HG03342 (cell line): ENCODE data around the gene SZRD1.
"Not testable (repeated sequence)": the region's sequence is repeated elsewhere in the genome, so short reads cannot be mapped to it uniquely, and the experiment has no call there.

Experiments used
- ATAC-seq: cut with Tn5 transposase; IDR thresholded peaks from one replicate; pipeline ENCODE4 v1.9.1; 2021; ENCODE audit warnings: mild to moderate bottlenecking, moderate library complexity; ENCODE audit not compliant: unreplicated experiment

SZRD1 gene, protein sequence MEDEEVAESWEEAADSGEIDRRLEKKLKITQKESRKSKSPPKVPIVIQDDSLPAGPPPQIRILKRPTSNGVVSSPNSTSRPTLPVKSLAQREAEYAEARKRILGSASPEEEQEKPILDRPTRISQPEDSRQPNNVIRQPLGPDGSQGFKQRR

DNA sequence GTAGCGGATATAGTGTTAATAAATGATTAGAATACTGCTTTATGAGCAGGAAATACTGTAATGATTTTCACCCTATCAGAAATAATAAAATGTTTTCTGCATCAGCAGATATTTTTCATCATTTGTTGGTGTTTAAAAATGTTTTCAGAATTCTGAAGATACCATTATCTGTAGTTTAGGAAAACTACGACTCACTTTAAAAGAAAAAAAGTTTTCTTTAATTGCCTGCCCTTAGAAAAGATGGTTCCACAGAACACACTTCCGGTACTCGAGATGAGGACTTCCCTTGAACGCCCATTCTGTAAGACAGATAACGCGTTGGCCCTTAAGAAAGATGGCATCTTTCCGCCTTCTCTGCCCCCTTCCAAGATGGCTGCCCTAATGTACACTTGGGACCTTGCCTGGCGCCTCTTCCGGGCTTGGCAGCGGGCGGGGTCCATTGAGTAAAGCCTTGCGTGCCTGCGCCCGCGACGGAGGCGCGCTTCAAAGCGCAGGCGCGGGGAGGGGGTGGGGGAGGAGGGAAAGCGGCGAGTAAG lies at the start of gene SZRD1:
Gene SZRD1, plus strand, starts transcription at position 521 of the 536 bp plus-strand sequence. CDS start 16 bp downstream, outside the sequence.
- peak; percentile 81 for ATAC-seq

DNA sequence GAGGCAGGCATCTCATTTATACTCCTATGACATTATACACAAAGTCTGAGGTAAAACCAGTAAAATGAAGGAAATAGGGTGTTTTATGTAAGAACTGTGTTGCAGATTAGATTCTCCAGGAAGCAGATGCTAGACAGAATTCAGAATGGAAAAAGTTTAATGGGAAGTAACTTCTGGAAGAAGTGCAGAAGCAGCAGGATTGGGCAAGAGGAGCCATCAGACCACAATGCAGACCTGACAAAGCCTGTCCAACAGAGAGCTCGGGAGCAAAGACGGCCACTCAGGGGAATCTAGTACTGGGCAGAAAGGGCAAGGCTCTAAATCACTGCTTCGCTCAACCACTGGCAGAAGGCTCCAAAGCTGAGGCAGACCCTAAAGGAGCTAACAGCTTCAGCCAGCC lies 48.5 kb upstream of the SZRD1 start:
- no peak for ATAC-seq

DNA sequence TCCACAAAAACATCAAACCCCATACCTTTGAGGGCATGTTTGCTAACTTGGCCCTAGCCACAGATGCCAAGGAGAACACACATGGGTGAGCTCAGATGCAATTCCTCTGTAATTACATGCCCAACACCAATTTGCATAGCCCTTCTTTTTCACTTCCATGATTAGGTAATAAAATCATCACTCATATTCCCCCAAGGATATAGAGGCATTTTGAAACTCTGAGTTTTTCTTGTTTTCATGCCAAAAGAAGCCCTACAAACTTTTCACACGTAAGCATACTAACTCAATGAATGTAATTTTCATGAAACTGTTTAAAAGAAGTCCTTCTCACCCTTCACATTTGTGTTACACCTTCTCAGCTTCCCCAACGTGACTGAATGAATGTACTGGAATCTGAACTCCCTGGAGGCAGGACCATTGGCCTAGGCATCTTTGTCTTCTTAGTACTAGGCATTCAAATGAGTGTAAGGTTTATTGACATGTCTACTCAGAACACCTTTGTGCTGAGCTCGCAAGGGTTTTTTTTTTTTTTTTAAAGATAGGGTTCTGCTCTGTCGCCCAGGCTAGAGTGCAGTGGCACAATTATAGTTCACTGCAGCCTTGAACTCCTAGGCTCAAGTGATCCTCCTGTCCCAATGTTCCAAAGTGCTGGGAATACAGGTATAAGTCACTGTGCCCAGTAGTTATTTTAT lies 45.7 kb upstream of the SZRD1 start:
- no peak for ATAC-seq

DNA sequence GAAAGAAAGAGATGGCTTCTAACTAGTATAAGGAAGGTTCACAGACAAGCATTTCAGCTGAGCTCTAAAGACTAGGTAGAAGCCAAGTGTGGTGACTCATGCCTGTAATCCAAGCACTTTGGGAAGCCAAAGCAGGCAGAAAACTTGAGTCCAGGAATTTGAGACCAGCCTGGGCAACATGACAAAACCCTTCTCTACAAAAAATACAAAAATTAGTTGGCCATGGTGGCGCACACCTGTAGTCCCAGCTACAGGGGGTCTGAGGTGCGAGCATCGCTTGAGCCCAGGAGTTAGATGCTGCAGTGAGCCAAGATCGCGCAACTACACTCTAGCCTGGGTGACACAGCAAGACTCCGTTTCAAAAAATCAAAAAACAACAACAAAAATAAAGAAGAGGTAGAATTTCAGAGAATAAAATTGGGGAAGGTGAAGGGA lies 42.6 kb upstream of the SZRD1 start:
- no peak for ATAC-seq

DNA sequence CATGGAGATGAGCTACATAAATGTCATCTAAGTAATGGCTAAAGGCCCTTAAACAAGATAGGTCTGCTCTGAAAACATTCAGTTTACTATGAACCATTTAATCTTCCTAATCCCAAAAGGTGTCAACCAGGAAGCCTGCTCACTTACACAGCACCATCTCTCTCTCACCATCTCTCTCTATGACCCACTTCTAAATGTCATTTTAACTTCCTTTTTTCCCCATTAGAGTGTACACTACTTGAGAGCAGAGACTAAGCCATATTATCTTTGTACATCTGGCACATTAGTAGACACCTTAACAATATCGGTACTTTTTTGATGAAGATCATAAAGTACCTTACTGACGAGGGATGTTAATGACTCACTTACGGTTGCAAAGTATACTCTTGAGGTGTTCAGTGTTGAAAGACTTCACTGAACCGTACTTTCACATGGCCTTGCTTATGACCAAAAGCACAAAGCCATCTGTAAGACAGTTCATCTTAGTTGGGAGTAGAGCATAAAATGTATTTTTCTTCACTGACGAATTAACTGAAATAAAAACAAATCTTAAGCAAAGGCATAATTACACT lies 40.1 kb upstream of the SZRD1 start:
- no peak for ATAC-seq

DNA sequence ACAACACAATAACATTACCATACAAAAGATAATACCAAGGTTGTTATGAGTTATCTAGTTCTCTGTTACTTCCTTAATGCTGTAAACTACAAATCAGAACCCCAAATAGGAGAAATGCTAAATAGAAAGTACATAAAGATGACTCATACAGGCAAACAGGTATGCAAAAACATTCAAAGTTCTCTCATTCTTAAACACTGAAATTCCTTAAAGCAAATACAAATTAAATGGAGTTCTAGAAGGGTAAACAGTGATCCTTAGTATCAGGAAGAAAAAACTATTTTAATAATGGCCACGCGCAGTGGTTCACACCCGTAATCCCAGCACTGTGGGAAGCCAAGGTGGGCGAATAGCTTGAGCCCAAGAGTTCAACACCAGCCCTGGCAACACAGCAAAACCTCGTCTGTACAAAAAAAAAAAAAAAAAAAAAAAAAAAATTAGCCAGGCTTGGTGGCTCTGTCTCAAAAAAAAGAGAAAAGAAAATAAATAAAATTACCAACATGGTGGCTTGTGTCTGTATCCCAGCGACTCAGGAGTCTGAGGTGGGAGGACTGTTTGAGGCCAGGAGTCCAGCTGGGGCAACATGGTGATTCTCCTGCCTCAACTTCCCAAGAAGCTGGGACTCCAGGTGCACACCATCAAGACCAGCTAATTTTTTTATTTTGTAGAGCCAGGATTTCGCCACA lies 32.2 kb upstream of the SZRD1 start:
- ATAC-seq, result no peak

DNA sequence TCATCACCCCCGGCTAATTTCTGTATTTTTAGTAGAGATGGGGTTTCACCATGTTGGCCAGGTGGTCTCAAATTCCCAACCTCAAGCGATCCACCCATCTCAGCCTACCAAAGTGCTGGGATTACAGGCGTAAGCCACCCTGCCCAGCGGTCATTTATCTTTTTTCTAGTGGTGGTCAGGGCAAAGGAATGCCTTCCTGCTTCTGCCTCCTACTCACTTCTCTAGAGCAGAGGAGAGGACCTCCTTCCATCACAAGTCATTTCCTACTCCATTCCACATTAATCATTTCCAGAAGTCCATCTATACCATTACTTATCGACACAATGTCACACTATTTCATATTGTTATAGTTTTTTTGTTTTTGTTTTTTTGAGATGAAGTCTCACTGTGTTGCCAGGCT lies 28.1 kb upstream of the SZRD1 start:
- ATAC-seq, result no peak

DNA sequence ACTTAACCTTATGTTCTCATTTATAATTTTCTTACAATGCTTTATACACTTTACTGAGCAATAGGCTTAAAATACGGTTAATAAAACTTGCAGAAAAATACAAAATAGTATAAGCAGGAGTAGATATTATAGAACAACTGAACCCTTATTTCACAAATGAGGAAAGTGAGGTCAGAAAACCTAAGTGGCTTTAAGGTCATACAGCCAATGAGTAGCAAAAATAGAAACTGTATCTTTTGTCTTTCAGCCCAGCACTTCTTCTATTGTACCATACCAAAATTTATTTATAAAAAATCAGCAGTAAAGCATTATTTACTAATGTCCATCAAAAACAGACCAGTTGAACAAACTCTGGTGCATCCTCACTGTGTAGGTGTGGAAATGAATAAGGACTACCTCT lies 26.4 kb upstream of the SZRD1 start:
- ATAC-seq, result no peak

DNA sequence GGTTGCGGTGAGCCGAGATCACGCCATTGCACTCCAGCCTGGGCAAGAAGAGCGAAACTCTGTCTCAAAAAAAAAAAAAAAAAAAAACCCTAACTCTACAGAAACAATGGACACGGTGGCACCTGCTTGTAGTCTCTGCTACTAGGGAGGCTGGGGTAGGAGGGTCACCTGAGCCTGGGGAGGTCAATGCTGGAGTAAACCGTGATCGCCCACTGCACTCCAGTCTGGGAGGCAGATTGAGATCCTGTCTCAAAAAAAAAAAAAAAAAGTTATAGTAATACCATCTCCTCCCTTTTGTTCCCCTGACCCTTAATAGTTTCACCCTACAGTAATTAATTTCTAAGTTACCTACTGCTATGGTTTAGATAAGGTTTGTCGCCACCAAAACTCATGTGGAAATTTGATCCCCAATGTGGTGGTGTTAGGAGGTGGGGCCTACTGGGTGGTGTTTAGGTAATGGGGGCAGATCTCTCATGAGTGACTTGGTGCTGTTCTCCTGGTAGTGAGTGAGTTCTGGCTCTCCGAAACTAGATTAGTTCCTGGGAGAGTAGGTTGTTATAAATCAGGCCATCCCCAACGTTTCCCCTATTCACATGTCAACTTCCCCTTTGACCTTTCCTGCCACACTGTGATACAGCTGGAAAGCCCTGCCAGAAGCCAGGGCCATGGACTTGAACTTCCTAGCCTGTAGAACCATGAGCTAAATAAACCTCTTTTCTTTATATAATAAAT lies 24.5 kb upstream of the SZRD1 start:
- ATAC-seq, result no peak

DNA sequence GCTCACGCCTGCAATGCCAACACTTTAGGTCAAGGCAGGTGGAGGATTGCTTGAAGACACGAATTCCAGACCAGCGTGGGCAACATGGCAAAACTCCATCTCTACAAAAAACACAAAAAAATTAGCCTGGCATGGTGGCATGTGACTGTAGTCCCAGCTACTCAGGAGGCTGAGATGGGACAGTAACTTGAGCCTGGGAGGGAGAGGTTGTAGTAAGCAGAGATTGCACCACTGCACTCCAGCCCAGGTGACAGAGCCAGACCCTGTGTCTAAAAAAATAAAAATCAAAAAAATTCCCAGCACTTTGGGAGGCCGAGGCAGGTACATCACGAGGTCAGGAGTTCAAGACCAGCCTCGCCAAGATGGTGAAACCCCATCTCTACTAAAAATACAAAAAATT lies 23.8 kb upstream of the SZRD1 start:
- not testable (repeated sequence) for ATAC-seq

DNA sequence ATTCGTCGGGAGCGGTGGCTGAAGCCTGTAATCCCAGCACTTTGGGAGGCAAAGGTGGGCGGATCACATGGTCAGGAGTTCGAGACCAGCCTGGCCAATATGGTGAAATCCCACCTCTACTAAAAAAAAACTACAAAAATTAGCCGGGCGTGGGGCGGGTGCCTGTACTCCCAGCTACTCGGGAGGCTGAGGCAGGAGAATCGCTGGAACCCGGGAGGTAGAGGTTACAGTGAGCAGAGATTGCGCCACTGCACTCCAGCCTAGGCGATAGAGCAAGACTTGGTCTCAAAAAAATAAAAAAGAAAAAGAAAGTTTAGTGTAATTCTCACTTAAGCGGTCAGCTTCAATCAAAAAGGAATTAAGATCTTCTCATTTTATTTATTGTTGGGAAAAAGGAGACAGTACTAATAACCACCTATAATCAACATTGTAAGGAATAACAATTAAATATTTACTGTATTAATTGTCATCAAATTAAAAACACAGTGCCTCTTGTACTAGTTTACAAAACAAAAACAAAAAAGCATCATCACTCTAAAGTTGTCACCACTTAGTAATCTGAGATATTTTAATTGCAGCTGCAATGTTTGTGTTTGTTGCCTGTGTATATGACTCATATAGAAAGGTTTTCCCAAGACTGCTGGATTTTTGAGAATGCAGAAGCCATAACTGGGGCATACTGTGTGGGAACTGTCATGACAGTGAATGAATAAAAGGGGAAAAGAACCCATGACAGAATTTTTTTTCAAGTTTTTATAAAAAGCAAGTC lies 18.4 kb upstream of the SZRD1 start:
- ATAC-seq, result no peak

DNA sequence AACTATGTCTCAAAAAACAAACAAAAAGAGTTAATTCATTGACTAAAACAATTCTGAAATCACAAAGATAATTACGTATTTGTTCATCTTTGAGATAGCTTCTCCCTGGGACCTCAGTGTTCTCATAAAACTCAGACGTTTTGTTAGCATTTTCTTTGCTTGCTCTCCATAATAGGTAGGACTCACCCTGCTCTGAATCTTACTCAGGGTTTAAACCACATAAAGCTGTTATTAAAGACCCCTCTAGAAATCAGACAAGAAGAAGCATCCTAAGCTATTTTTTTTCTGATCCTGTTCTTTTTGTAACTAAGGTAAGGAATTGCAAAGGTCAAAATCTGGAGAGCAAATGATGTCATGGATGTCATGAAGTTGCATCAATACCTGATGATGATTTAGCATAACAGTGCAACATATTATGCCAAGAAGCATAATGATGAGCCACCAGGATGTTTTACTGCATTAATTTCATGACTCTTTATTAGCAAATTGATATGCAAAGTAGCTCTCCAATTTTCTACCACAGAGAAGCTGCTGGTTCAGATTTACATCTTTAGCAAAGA lies 17.1 kb upstream of the SZRD1 start:
- ATAC-seq, result no peak

DNA sequence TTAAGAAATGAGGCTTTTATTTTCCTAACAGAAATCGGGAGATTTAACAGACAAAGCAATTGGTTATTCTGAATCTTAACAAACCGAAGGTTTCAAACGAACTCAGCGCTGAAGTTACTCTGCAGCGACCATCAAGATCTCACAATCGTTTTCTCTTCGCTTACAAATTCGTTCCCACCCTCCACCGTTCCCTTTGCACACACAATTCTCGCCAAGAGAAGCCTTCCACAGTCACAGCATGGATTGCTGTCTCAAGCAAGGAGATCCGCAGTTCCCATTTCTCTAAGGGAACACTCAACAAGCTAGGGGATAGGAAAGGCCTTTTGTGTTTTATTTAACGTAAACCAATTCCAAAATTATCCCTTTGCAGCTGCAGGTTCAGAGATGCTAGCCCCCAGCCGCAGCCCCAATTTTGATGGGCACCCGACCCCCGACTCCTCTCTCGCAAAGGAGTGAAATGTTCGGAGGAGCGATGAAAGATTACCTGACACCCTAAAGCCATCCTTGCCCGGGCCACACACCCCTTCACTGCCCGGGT lies 15.5 kb upstream of the SZRD1 start:
- no peak for ATAC-seq

DNA sequence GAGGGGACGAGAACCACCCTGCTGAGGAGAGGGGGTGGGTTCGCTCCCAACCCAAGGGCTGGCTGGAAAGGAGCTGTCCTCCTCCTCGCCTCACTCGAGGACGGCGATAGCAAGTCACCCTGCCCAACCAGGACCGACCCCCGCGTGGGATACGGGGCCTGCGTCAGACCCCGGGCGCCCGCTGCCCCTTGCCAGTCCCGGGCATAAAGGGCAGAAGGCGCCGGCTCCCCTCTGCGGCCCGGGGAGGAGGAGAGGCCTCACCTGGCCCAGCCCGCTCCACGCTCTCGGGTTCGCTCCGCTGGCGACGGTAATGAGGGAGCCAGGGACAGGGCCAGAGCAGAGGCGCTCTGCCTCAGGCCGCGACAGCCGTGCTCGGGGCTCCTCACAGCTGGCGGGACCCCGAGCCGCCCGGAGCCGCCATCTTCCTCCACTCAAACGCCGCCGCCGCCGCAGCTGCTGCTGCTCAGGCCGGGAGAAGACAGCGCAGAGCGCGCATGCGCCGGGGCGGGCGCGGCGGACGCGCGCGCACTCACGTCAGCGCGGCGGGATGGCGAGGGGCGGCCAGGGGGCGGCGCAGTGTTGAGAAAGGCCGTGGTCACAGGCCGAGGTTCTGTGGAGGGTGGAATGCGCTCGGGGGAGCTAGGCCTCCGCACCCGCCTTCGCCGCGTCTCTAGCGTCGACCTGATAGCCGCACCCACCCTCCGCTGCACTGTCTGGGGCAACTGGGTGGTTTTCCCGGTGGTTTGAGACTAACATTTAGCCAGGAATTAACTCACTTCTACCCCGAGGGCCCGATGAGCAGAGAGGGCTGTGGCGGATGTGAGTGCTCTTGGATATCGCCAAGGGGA lies 14.8 kb upstream of the SZRD1 start, which contains the start of gene FBXO42:
Gene FBXO42, minus strand, starts transcription at position 487 of the 848 bp plus-strand sequence. CDS start 37,062 bp downstream, outside the sequence.
- ATAC-seq, result peak; percentile 91

DNA sequence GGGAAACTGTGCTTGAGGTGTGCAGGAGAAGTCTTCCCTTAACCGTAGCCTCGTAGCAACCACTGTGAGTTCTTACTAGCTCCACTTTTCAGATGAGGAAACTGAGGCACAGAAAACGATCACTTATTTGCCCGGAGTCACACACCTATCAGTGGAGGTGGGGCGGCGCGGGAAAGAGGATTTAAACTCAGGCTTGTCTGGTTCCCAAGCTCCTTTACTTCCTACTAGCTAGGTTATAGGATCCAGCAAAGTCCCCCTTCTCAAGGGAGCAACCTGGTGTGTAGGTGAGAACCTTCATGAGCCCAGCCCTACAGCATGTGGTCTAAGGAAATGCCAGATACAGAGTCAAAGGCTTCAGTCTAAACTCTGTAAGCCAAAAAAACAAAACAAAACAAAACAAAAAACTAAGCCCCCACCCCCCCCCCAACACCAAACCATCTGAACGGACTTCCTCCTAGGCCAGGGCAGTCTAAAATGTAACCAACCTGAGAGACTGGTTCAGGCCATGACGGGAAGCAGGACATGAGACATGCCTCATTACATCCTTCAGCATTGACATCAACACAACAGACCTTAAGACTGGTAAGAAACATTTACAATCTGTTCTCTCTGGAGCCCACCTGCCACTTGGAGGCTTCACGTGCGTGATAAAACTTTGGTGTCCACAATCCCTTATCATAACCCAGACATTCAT lies 14.1 kb upstream of the SZRD1 start:
- ATAC-seq, result no peak

DNA sequence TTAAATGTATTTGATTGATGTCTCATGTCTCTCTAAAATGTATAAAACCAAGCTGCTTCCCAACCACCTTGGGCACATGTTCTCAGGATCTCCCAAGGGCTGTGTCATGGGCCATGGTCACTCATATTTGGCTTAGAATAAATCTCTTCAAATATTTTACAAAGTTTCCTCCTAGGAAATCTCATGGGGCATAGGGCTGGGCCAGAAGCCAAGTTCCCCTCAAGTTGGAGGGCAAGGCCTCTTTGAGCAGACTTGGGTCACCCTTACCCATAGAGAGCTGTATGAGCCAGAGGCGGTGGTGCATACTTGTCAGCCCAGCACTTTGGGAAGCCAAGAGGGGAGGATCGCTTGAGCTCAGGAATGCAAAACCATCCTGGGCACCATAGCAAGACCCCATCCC lies 12.4 kb upstream of the SZRD1 start:
- no peak for ATAC-seq

DNA sequence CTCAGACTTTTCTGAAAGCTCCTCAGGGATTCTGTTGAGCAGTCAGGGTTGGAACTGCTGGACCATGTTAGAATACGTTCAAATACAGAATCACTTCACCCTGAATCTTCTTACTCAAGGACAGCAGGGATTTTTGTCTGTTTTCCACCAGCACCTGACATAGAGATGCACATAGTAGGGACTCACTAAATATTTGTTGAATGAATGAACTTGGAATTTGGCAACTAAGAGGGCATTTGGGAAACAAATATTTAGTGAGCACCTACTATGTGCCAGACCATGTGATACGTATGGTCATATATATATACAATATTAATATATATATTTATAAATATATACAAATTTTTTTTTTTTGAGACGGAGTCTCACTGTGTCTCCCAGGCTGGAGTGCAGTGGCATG lies 10.2 kb upstream of the SZRD1 start:
- no peak for ATAC-seq

DNA sequence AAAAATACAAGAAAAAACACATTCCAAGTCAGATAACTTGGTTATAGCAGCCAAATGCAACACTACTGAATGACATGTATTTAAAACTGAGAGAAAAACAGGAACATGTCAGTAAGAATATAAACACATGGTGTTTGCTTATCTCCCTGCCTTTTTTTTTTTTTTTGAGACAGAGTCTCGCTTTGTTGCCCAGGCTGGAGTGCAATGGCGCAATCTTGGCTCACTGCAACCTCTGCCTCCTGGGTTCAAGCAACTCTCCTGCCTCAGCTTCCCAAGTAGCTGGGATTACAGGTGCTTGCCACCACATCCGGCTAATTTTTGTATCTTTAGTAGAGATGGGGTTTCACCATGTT lies 1.9 kb upstream of the SZRD1 start:
- ATAC-seq, result not testable (repeated sequence)
